CD4-positive, alpha-beta T cell treated with Interleukin-4 for 4 hours (primary cell): ENCODE data around the gene KDM4B.

Experiments used
- DNase-seq: peaks from one replicate; pipeline ENCODE4 v3.0.0-alpha.2; 2020

The KDM4B gene

DNA sequence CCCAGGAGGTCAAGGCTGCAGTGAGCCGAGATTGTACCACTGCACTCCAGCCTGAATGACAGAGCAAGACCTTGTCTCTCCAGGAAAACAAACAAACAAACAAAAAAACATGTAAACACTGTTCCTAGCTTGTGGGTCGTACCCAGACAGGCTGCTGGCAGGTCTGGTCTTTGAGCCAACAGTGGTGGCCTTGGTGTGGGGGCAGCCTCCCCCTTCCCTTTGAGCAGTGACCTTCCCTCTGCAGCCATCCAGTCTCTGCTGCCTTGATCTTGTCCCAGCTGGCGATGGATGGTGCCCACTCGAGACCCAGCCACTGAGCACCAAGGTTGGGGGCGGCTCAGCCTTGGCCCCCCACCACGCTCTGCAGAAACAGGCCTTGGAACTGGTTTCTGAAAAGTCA lies 143.3 kb downstream of the KDM4B start:
- DNase-seq, result no peak

DNA sequence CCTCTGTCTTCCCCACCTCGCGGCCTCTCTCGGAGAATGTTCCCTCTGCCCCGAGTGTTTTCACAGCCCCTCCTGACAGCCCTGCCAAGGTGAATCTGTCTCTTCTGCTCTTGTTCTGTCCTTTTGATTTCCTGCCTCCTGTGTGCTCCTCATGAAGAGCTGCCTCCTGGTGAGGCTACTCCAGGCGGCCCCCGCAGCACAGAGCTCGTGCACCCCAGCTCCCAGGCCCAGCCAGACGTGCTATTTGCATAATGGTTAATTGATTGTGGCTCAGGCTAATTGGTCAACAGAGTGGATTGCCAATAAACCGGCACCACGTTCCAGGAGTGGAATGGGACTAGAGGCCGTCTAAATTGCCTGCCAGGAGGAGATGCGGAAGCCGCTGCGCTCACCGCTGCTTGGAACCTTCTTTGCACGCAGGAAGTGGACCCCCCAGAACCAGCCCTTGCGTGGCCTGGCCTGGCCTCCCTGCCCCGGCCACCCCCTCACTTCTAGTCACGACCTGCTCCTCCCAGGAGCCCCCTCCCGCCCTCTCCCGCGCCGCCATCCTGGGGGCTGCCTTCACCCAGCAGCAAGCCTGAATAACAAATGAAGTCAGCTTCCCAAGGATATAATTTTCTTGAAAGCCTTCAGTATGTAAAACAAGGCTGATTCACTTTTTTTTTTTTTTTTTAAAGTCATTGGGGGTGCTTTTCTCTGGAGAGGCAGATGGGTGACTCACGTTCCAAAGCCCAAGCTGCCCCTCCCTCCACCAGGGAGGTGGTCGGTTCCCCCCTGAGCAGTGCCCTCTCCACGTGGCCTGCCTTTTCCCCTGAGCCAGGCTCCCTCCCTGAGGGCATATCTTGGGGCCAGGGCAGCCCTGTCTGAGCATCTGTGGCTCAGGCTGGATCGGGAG lies 144.0 kb downstream of the KDM4B start:
- no peak for DNase-seq

DNA sequence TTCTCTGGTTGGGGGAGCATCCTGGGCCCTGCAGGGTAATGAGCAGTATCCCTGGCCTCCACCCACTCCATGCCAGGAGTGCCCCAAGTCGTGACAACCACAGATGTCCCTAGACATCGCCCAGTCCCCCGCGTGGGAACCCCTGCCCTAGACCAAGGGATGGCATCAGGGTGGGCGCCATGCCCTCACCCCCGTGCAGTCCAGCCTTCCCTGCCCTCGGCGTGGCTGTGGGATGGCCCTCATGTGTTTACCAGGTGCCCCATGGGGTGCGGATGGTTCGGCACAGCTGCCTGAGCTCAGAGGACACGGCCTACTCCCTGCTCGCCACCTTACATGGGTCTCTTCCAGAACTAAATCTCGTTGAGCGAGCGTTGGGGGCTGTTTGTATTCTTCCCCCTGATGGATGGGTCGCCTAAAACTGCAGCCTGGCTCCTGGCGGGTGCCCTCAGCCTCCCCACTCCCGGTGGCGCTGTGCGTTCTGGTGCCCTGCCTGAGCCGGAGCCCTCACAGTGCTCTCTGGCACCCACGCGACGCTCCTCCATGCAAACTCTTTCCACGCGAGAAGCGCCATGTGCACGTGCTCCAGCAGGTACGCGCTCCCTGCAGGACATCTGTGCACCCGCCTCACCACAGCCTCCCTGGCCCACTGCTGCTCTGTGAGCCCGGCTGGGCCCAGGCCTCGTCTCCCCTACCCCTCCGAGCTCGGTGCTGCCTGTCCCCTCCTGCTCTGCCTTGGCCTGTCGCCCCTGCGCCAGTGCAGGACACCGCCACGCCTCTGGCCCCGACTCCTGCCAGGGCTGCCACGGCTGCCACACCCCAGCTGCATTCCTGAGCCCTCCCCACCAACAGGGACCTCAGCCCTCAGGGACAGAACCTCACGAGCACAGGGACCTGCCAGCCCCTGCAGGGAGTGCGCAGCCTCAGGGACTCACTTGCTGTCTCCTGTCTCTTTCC lies 145.0 kb downstream of the KDM4B start:
- no peak for DNase-seq

DNA sequence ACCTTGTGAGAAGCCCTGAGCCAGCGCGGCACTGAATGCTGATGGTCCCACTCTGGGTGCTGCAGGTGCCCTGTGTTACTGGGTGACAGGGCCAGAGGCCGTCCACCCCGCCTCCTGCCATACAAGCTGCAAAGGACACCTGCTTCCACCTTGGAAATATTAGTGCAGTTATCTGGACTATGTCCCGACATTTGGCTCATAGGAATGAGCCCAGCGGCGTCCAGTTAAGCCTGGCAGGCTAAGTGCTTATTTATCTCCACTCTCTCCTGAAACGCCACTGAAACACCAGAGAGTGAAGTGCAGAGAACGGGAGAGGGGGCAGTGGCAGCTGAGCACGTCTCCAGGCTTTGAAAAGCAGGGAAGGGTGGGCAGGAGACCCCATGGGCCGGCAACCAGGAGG lies 145.8 kb downstream of the KDM4B start:
- no peak for DNase-seq

DNA sequence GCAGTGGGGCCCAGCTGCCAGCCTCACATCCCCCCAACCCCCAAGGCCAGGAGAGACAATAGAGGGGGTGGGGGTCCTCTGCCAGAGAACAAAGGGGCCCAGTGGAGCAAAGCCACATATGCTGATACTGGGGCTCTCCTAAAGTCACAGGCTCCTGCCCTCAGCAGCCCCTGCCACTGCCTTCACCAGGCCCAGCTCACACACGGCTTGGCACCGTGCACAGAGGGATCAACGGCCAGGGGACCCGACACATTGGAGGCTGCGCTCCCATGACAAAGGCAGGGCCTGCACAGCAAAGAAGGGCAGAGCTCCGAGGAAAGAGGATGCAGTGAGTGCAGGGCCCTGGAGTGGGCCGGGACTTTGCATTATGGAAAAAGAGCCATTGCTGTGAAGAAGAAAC lies 146.4 kb downstream of the KDM4B start:
- no peak for DNase-seq

DNA sequence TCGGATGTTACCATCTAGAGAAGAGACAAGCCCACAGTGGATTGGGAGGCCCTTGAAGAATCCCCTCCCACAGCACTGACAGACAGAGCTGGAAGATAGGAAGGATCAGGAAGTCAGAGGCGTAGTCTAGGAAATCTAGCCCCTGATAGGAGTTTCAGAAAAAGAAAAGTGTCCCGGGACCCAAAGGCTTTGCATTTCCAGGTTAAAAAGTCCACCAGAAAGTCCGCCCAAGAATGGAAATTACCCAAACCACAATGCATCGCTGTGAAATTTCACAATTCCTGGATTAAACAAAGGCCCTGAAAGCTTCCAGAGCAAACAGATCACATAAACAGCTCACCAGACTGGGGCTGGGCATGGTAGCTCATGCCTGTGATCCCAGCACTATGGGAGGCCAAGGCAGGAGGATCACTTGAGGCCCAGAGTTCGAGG lies 146.9 kb downstream of the KDM4B start:
- no peak for DNase-seq

DNA sequence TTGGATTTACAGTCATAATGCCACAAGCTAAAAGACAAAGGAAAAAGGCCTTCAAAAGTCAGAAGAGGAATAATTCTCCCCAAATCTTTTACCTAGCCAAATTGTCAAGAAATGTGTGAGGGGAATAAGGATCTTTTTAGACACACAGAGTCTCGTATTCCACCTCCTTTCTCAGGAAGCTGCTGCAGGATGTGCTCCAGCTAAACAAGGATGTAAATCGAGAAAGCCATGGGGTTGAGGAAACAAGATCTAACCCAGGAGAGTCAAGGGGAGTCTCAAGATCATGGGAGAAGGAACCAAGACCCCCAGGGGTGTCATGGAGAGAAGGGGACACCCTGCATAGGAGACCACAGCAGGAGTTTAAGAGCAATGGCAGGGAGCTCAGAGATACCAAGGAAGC lies 147.4 kb downstream of the KDM4B start:
- DNase-seq, result no peak

DNA sequence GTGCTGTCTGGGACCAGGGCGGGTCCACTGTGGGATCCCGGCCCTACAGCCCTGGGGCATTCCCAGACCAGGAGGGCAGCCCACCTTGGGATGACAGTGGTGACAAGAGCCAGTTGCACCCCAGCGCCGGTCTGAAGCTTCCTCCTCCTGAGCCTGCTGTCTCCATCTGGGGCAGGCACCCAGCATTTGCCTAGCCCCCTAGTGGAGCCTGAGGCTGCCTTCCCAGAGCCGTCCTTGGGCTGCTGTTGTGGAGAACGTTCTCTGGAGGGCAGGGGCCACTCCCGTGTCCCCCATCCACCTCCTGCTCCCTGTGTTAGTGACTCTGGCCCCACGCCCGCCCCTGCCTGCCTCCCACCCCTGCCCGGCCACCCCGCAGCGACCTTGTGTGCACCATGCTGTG lies 148.5 kb downstream of the KDM4B start:
- DNase-seq, result no peak

DNA sequence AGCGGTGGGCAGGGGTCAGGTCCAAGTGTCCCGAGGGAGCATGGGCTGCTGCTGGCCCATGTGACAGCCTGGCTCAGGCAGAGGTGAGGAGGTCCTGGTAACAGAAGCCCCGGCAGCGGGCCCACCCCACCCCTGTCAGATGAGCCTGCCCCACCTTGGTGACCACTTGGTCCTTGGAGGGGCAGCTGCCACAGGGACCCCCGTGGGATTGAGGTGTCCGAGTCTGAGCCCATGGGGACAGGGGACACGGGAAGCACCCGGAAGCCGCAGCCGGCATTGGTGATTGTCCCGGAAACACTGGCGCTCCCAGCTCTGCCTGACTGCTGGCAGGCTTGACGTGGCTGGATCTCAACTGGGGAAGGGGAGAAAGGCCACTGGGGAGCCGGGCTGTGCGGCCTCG lies 149.1 kb downstream of the KDM4B start:
- no peak for DNase-seq

DNA sequence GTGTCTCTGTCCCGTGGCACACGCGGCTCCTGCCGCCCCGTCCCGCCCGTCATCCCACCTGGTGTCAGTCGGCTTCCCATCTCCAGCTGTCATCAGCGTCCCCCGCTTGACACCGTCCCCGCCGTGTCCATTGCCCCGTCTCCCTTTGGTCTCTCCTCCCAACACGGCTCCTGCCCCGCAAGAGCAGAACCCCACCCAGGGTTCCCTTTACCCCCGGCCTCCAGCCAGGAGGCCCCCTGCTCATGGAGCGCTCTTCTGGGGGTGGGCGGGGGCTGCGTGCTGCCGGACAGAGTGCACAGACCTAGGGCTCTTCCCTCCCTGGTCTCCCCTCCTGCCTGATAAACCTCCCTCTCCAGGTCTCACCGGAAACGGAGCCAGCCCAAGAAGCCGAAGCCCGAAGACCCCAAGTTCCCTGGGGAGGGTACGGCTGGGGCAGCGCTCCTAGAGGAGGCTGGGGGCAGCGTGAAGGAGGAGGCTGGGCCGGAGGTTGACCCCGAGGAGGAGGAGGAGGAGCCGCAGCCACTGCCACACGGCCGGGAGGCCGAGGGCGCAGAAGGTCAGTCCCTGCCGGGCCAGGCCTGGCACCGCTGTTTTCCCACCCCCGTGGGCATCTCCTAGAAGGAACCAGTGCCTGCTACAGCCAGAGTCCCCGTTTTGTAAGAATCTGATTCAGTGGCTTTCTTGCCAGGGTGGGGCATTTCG lies 150.5 kb downstream of the KDM4B start:
- no peak for DNase-seq

DNA sequence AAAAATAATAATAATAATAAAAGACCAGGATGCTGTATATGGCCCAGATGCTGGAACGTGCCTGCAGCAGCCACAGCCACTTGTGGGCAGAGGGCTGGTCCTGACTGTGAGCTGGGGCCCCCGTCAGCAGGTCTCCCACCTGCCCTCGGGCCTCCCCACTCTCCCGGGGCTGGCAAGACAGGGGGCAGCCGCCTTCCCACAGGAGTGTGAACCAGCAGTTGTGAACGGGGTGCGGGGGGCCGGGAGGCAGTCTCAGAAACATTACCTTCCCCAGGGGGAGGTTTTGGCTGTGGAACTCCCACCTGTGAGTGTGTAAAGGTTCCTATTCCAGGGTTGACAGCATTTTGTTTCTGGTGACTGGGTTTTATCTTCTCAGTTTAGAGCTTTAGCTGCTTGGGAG lies 151.4 kb downstream of the KDM4B start:
- DNase-seq, result no peak

DNA sequence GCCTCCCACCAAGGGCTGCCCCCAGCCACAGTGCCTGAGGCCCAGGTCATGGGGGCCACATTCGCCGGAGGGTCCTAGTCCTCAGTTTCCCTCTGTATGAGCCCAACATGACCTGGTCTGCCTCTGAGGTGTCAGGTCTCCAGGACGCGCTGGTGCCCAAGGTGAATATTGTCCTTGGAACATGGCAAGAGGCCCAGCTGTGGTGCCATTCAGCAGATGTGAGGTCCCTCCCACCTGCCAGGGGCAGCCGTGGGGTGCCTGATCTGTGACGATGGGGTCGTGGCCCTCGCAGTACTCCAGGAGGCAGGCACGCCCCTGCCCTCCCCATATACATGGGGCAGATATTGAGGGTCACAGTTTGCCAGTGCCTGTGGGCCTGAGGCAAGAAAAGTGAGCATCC lies 151.9 kb downstream of the KDM4B start:
- DNase-seq, result no peak

DNA sequence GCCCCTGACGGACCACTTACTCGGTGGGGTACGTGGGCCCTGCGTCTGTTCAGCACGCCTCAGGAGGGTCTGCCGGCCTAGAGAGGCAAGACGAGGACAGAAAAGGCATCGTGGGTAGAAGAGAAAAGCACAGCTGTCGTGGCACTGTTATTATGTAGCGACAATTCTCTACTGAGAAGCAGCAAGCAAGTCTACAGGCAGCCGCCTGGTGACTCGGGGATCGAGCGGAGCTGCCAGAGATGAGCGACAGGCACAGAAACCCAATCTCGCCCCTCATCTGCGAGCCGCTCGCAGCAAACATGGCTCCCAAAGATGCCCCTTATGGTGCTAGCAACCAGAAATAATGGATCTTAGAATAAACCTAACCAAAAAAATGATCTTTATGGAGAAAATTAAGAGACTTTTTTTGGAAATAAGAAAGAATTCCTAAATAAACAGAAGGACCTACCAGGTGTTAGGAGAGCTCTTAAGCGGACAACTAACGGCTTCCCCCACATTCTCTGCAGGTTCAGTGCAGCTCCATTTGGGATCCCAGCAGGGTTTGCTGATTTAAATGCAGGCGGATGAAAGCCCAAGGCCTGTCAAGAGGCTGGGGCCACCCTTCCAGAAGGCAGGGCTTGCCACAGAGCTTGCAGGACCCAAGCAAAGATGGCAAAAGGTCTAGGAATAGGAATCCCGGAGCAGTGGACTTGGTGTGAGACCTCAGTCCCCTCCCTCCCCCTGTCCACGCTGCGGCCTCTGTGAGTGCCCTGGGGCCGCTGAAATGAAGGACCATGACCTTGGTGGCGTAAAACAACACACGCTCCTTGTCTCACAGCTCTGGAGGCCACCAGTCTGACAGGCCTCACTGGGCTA lies 152.6 kb downstream of the KDM4B start:
- DNase-seq, result no peak

DNA sequence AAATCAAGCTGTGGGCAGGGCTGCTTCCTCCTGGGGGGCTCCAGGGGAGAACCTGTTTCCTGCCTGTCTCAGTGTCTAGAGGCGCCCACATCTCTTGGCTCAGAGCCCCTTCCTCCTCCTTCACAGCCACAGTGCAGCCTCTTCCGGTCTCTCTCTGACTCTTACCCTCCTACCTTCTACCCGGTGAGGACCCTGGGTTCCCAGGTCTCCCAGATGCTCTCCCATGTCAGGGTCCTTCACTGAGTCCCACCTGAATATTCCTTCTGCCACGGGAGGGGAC lies 153.1 kb downstream of the KDM4B start:
- DNase-seq, result no peak

DNA sequence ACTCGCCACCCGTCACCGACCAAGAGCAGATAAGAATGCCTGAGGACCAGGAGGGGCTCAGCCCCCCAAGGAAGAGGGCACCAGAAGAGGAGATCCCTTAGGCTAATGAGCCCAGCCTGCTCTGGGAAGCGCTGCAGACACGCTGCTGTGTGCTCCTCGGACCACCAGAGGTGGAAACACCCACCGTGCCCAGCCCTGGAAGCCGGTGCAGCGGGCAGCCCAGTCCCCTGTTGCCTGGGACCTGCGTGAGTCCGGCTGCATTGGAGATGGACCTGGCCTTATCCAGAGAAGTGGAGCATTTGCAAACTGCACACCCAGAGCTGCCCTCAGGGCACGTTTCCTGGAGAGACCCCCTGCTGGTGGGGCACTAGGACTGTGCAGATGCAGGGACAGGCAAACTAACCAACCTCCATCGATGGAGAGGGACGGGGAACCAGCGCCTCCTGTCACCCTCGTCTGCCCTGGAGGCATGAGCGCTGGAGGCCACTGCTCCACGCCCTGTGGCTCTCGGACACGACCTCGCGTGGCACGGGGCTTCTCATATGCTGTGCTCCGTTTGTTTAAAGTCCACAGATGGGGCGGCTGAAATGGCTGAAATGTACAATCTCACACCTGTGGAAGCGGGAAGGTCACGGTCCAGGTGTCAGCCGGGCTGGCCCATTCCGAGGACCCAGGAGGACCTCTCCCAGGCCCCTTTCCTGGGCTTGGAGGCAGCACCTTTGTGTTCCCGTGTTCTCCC lies 153.9 kb downstream of the KDM4B start:
- no peak for DNase-seq

DNA sequence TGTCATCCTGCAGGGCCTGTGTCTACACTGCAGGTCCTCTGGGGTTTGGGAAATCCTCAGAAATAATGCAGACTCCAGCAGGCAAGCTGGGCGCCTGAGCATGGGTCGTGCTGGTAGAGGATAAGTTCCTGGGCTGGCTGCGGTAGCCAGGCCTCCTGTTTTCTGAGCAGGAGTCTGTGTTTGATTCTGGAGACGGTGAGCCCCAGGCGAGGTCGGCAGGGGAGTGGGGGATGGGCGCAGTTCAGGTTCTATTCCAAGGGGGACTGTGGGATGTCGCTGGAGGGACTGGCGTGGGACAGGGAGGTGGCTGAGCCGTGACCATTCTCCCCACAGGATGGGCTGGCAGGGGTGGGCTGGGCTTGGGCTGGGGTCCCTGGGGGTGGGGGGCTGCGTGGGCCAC lies 154.7 kb downstream of the KDM4B start:
- DNase-seq, result no peak

DNA sequence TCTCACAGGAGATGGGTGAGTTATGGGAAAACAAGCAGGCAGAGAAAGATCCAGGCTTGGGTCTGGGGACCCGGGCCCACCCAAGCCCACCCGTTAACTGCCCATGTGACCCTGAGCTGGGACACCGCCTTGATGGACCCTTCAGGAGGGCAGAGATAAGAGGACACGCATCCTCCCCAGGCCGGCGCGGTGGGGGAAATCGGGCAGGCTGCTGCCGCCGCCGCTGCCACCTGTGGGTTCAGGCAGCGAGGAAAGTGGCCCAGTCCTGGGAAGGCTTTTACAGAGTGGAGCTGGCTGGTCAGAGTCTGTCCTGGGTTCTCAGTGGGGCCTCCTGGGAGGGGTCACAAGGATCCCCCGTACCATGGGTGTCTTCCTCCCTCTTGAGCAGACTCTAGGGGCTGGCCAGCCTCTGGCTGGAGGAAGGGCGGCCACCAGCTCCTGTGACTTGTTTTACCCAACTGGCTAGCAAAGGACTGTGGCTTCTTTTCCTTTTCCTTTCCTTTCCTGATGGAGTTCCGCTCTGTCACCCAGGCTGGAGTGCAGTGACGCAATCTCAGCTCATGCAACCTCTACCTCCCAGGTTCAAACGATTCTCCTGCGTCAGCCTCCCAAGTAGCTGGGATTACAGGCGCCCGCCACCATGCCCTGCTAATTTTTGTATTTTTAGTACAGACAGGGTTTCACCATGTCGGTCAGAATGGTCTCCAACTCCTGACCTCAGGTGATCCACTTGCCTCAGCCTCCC lies 155.4 kb downstream of the KDM4B start:
- no peak for DNase-seq

DNA sequence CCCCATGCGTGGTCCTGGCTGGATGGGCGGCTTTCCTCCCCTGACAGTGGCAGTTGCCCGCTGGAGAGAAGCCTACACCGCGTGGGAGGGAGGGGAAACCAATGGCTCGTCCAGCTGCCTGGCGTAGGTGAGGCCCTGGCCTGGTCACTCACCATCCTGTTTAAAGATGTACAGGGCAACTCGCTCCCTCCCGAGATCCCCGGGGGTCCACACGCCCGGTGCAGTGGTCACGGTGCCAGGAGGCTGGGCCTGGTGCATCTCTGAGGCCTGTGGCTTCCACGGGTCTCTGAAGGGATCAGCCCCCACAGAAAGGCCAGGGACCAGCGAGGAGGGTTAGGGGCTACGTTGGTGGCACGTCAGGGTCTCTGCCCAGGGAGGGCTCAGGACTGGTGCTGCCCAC lies 156.5 kb downstream of the KDM4B start:
- DNase-seq, result no peak

DNA sequence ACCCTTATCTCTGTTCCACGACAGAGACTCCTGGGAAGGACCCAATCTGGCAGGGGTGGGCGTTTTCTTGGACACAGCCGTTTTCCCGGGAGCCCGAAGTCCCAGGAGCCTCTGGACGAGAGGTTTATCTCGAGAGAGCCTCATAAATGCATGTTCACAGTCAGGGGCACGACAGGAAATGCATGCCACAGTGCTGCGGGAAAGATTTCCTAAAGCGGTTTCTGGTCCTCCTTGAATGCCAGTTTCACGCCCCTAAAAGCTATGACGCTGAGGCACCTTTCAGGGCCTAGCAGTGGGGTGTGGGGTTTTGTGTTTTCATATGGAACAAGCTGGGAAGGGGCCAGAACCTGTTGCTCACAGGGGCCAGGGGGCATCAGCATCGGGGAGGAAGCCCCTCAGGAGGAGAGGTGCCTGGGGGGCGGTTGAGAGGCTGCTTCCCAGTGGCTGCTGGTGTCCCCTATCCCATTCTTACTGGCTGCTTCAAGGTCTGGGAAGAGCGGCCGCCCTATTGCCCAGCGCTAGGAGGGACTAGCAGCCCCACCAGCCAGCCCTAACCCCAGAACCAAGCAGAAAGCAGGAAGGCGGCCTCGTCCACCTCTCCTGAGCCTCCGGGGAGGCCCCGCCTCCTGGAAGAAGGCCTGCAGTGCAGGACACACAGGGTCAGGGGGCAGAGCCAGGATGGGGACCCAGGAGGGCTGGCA lies 157.0 kb downstream of the KDM4B start:
- DNase-seq, result no peak

DNA sequence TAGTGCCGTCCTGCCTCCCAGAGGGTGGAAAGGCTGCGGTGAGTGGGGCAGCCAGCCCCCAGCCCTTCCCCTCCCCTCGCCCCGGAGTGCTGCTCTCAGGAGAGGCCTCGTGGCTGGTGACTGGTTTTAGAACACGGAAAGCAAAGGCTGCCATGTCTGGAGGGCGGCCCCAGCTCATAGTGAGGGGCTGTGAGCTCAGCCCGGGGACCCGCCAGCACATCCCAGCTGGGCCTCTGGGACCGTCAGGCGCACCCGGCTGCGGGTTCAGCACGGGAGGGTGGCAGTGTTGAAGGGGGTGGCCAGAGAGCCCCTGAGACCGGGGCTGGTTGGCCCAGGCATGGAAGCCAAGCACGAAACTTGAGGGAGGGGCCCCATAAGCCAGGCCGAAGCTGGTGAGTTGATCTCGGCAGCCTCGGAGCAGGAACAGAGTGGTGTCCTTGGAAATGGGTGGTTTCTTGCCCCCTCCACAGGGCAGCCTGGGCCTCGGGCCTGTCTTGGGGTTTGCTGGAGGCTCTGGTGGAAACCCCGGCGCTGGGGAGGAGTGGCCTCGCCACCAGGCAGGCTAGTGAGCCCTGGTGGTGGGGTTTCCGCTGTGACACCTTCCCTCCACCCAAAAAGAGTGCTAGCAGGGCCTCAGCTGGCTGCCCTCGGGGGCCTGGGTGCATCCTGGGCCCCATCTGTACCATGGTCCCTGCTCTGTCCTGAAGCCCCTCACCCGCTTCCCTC lies 157.7 kb downstream of the KDM4B start:
- DNase-seq, result no peak
